ENCODE measurements around the gene ABI1.
"Not testable (repeated sequence)": the region's sequence is repeated elsewhere in the genome, so short reads cannot be mapped to it uniquely, and the experiment has no call there.

Gene ABI1

DNA sequence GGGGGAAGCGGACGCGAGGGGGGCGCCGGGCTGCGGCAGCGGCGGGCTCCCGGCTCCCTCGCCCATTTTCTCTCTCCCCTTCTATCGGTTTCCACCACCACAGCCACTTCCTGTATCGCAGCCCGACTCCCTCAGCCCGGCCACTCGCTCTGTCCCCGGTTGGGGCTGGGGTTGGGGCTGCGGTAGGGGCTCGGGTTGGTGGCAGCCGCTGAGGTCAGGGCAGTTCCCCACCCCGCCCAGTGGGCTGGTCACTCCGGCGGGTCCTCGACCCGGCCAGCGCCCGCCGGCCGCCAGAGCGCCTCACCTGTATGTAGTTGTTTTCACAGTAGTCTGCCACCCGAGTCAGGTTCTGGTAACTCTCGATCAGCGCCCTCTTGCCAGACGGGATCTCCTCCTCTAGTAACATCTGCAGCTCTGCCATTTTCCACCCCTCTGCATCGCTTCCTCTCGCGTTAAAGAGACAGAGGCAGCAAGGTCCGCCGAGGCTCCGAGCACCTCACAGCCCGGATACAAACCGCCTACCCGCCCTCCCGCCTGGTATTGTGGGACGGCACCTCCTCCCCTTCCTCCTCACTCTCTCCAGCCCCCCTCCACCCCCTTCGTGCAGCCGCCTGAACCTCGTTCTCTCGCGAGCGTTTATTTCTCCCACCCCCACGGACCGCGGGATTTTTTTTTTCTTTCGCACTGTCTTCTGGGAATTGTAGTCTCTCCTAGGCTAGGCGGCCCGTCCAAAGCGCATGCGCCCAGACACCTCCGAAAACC, at the start of gene ABI1:
ABI1 (minus strand) TSS at position 516 of the 762 bp plus-strand sequence; CDS start at position 421, 95 bp downstream.
- DNase-seq, result peak; percentile 98 to 99

DNA sequence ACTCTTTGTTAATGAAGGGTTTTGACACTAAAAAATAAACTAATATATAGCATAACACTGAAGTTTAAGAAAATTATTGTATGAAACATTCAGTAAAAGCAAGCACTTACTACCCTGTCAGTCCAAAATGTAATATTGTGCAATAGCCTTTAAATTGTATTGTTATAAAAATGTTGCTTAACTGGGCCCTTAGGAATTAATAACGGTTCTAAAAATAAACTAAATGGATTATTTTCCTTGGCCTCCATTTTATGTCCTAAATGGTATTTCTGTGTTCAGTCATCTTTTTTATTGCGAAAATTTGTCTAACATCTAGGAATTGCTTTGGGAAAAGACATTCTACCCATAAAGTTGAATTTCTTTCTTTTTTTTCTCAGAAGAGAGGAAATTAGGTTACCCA, 49.0 kb upstream of the ABI1 start:
- no peak for DNase-seq

GRCh38 chr10:26905253-26905781, 44.6 kb upstream of the ABI1 start:
- DNase-seq, result not testable (repeated sequence)

GRCh38 chr10:26903431-26904217, 42.9 kb upstream of the ABI1 start:
- no peak for DNase-seq

GRCh38 chr10:26892306-26892923, 31.7 kb upstream of the ABI1 start:
- DNase-seq, result not testable (repeated sequence)

DNA sequence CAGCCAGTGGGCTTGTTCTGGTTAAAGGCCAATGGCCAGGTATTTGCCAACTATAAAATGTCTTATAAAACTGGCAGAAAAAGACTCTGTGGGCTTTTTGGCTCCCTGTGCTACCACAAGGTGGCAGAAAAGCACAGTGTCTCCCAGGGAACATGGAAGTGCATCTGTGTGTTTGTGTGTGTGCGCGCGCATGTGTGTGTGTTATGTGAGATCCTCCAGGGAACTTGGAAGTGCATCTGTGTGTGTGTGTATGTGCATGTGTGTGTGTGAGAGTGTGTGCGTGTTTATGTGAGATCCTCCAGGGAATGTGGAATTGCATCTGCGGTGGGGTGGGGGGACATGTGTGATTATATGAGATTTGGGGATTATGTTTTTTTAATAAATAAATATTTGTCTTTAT, 30.2 kb upstream of the ABI1 start:
- peak; percentile 29 to 35 for DNase-seq

GRCh38 chr10:26887611-26888215, 27.0 kb upstream of the ABI1 start:
- DNase-seq, result no peak

DNA sequence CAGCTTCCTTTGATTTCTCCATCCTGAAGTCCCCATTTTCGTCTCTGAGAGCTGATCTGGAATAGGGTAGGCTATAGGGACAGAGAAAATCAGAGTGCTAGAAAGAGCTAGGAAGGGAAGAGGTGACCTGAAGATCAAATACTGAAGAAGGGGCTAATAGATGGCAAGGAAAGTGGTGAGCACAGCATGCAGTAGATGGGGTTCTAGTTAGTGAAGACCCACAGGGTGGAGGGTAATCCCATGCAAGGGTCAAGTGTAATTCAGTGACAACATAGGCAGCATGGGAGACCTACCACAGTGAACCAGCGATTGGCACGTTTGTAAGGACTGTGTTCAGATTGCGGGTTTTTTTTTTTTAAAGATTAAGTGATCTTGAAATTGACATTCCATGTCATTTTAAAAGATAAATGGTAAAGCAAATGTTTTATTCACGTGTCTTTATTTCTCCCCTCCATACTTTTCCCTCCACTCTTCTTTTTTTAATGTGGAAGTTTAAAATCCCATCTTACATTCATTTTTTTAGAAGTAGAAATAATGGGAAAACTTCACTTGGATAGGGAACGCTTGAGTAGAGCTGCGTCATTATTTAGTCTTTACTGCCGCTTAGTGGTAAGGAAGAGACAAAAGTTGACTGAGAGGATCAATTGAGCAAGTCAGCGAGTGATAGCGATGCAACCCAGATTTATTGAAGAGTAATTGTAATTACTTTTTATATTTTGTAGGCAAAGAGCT, 21.0 kb upstream of the ABI1 start:
- peak in 1 of 2 donors; percentile 58 for DNase-seq

- DNase-seq, result no peak
Observed at GRCh38 chr10:26879744-26880143, 19.0 kb upstream of the ABI1 start.

GRCh38 chr10:26870766-26871165, 10.0 kb upstream of the ABI1 start:
- no peak for DNase-seq

GRCh38 chr10:26869528-26869927, 8.8 kb upstream of the ABI1 start:
- DNase-seq, result no peak

GRCh38 chr10:26863351-26864076, 2.8 kb upstream of the ABI1 start:
- DNase-seq, result no peak

- DNase-seq, result no peak
Observed at GRCh38 chr10:26861205-26861998, 644 bp upstream of the ABI1 start.

GRCh38 chr10:26860102-26860442, 686 bp downstream of the ABI1 start:
- peak; percentile 64 to 70 for DNase-seq

DNA sequence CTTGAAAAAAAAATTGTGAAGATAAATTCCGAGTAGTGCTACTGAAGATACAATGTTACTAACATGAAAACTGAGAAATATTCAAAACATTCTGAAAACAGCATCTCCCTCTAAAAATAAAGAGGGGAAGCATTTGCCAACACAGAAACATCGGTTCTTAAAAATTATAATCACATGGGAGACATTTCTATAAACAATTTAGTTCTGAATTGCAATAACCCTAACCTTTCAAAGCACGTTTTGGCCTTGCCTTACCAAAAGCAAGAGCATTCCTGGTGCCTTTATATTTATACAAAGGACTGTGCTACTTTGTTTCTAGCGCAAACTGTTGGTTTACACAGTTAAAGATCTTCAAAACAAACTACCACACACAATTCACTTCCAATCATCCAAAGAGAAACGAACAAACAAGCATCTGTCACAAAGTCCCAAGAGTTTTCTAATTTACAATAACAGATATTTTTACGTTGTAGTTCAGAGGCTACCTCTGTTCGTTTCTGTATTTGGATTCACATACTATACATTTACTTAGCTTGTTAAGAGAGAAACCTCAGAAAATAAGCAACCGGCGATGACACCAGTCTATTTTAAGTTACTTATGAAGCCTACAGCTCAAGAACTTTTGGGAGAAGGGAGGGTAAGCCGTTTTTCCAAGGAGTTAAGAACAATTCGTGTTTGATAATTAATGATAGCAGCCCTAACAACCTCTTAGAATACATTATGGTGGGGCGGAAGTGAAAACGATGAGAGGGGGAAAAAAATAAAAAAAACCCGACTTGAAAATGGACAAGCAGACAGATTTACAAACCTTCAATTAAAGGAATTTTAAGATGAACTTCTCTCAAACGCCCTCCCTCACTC, 1.3 kb downstream of the ABI1 start:
- peak in 1 of 2 donors; percentile 16 for DNase-seq

DNA sequence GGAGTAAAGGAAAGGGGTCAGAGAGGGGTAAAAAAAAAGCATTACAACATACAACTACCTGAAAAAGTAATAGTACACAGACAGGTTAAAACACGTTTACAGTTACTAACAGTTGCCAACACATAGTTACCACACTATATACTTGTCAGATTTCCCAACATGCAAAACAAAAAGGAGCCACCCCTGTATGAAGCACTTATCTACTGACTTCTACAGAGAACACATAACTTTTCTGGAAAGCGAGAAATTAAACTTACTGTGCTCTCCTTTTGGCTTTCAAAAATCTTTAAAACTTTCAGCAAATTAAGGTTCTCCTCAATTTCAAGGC, 2.1 kb downstream of the ABI1 start:
- peak in 1 of 2 donors; percentile 21 for DNase-seq

GRCh38 chr10:26857991-26858706, 2.6 kb downstream of the ABI1 start:
- no peak for DNase-seq

DNA sequence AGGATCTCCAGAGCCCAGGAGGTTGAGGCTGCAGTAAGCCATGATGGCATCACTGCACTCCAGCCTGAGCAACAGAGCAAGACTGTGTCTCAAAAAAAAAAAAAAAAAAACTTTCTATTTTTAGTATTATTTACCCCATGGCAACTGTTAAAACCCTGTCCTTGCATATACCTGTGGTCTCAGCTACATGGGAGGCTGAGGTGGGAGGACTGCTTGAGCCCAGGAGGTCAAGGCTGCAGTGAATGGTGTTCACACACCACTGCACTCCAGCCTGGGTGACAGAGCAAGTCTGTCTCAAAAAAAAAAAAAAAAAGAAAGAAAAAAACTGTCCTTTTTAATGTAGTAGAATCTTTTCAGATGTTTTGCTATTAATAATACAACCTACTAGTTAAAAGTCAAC, 3.2 kb downstream of the ABI1 start:
- DNase-seq, result not testable (repeated sequence)

DNA sequence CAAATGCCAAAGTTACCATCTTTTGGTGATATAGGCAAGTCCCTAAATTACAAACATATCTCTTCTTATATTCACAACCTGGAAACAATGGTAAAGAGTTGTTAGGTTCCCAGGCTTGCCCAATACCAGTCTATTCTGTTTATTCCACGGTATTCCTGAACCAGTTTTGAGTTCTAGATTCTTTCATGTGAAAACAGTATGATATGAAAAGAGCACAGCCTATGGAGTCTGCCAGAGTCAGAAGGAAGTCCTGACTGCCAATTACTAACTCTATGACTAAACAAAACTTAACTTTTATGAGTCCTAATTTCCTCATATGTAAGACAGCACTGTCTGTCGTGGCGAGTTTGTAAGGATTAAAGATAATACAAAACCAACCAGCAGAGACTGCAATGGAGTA, 5.6 kb downstream of the ABI1 start:
- DNase-seq, result no peak

All from CD4-positive, alpha-beta T cell treated with Interleukin-4 for 1 hour (primary cell).